HCT116 (cell line): ENCODE measurements around the gene HIVEP2. TPM values are rescaled to one million over a fixed set of nuclear protein-coding genes. Genes with fewer than 3 reads are reported as not detected.

Source experiments
- ATAC-seq: fragments of 200-7000 bp; cut with Tn5 transposase; 2 replicates; pipeline ENCODE4 v1.9.1; 2020; ENCODE audit warnings: mild to moderate bottlenecking, moderate library complexity
- BruUV-seq: library from RNA; stranded (reverse); fragments of 400-500 nt; replicated peaks from 2 replicates; lab custom pipeline; 2021; lab: Mats Ljungman, UMichigan
- CTCF ChIA-PET: fragments of 300-600 bp; sonication (Branson Sonifier 250); formaldehyde crosslinking; loops from one replicate; lab custom pipeline; 2021; ENCODE audit warnings: antibody characterized with exemption; lab: Charles Lee
- POLR2A ChIA-PET: fragments of 300-600, 350-600 bp; sonication (Branson Sonifier 250); formaldehyde crosslinking; loops from one replicate; lab custom pipeline; 2021; ENCODE audit warnings: antibody characterized with exemption; lab: Charles Lee
- RAD21 ChIA-PET, 2 experiments: fragments of 300-600 bp; sonication (Branson Sonifier 250); formaldehyde crosslinking; loops; one replicate each; lab custom pipeline; 2023; ENCODE audit warnings: low total read pairs in 2 of 2; ENCODE audit not compliant: uncharacterized antibody in 2 of 2, unreplicated experiment in 2 of 2, low non-redundant PET in 1 of 2; lab: Charles Lee
- DNase-seq: peaks from one replicate; pipeline ENCODE4 v3.0.0-alpha.2; 2010; ENCODE audit warnings: low read depth, low spot score
- H2AFZ ChIP-seq: fragments of 200-600 bp; shearing (Covaris generic), sonication (generic); 2 replicates; pipeline ENCODE4 v1.6.1; 2017; ENCODE audit warnings: low read depth, mixed run types, mixed read lengths, antibody characterized with exemption, low read length; ENCODE audit not compliant: poor library complexity, severe bottlenecking
- H3K27ac ChIP-seq: 2 replicates; pipeline ENCODE4 v1.5.1; 2012; ENCODE audit warnings: low read depth, low read length
- H3K27me3 ChIP-seq: fragments of 200-600 bp; sonication (generic); 2 replicates; pipeline ENCODE4 v1.6.1; 2016; ENCODE audit warnings: mixed run types, low read length, mixed read lengths; ENCODE audit not compliant: insufficient read depth
- H3K36me3 ChIP-seq, 2 experiments: fragments of 200-500 bp in 1 of 2; fragments of 200-600 bp in 1 of 2; sonication (Bioruptor generic) in 1 of 2; sonication (generic) in 1 of 2; 2 replicates each; pipeline versions ENCODE4 v1.5.1 to v1.6.1; 2014 to 2016; ENCODE audit warnings: low read length in 2 of 2, inconsistent platforms in 1 of 2, mixed read lengths in 1 of 2, mixed run types in 1 of 2; ENCODE audit not compliant: insufficient read depth in 2 of 2, control insufficient read depth in 1 of 2
- H3K4me1 ChIP-seq, 2 experiments: fragments of 200-600 bp in 1 of 2; sonication (generic) in 1 of 2; 2 replicates each; pipeline versions ENCODE4 v1.5.1 to v1.6.1; 2012 to 2017; ENCODE audit warnings: low read length in 2 of 2, inconsistent platforms in 1 of 2, mild to moderate bottlenecking in 1 of 2, mixed read lengths in 1 of 2, mixed run types in 1 of 2, moderate library complexity in 1 of 2; ENCODE audit not compliant: insufficient read depth in 2 of 2, control insufficient read depth in 1 of 2
- H3K4me2 ChIP-seq: fragments of 200-600 bp; sonication (generic); 2 replicates; pipeline ENCODE4 v1.6.1; 2017; ENCODE audit warnings: mixed run types, low read length, mixed read lengths
- H3K4me3 ChIP-seq, 2 experiments: fragments of 200-600 bp in 1 of 2; sonication (generic) in 1 of 2; replicated peaks in 1 of 2; 2 replicates each; pipeline ENCODE4 v1.5.1; 2011 to 2016; ENCODE audit warnings: low read length in 2 of 2, control low read depth in 1 of 2, low read depth in 1 of 2, mild to moderate bottlenecking in 1 of 2, mixed read lengths in 1 of 2, mixed run types in 1 of 2
- H3K79me2 ChIP-seq: fragments of 200-600 bp; sonication (generic); 2 replicates; pipeline ENCODE4 v1.6.1; 2017; ENCODE audit warnings: mild to moderate bottlenecking, mixed run types, low read length, moderate library complexity, mixed read lengths; ENCODE audit not compliant: insufficient read depth
- H3K9ac ChIP-seq: fragments of 200-600 bp; sonication (generic); 2 replicates; pipeline ENCODE4 v1.6.1; 2016; ENCODE audit warnings: low read length, mixed read lengths
- H3K9me2 ChIP-seq: fragments of 200-600 bp; sonication (generic), shearing (Covaris generic); 2 replicates; pipeline ENCODE4 v1.6.1; 2017; ENCODE audit warnings: mixed run types, mild to moderate bottlenecking, moderate library complexity; ENCODE audit not compliant: insufficient read depth
- H3K9me3 ChIP-seq, 2 experiments: fragments of 200-500 bp in 1 of 2; fragments of 200-600 bp in 1 of 2; sonication (Bioruptor generic) in 1 of 2; sonication (generic) in 1 of 2; 2 replicates each; pipeline ENCODE4 v1.6.1; 2014 to 2017; ENCODE audit warnings: low read length in 2 of 2, mixed read lengths in 2 of 2, inconsistent platforms in 1 of 2, low read depth in 1 of 2, mild to moderate bottlenecking in 1 of 2, mixed run types in 1 of 2, moderate library complexity in 1 of 2; ENCODE audit not compliant: control insufficient read depth in 1 of 2, insufficient read depth in 1 of 2
- H4K20me1 ChIP-seq: fragments of 200-600 bp; sonication (generic), shearing (Covaris generic); 2 replicates; pipeline ENCODE4 v1.6.1; 2017; ENCODE audit warnings: mixed run types, mild to moderate bottlenecking, moderate library complexity; ENCODE audit not compliant: insufficient read depth
- CBX3 ChIP-seq: IDR thresholded peaks from 2 replicates; pipeline ENCODE4 v1.6.1; 2012; ENCODE audit warnings: low read depth
- CEBPB ChIP-seq: IDR thresholded peaks from 2 replicates; pipeline ENCODE4 v1.6.1; 2012; ENCODE audit warnings: low read depth
- CTCF ChIP-seq, 3 experiments: fragments of 200-600 bp in 1 of 3; sonication (generic) in 1 of 3; IDR thresholded peaks in 2 of 3; conservative IDR thresholded peaks in 1 of 3; 2 replicates each; pipeline ENCODE4 v1.5.1; 2012 to 2017; ENCODE audit warnings: low read depth in 2 of 3, low read length in 2 of 3, antibody characterized with exemption in 1 of 3, borderline replicate concordance in 1 of 3, control low read depth in 1 of 3, mild to moderate bottlenecking in 1 of 3, mixed read lengths in 1 of 3, mixed run types in 1 of 3, moderate library complexity in 1 of 3; ENCODE audit not compliant: insufficient read depth in 1 of 3
- EGR1 ChIP-seq: IDR thresholded peaks from 2 replicates; pipeline ENCODE4 v1.6.1; 2012; ENCODE audit warnings: low read depth
- ELF1 ChIP-seq: IDR thresholded peaks from 2 replicates; pipeline ENCODE4 v1.6.1; 2012; ENCODE audit warnings: low read depth, borderline replicate concordance
- EZH2 ChIP-seq: fragments of 200-600 bp; sonication (generic); IDR thresholded peaks from 2 replicates; pipeline ENCODE4 v1.6.1; 2017; ENCODE audit warnings: antibody characterized with exemption, mixed run types
- EZH2phosphoT487 ChIP-seq: fragments of 200-600 bp; IDR thresholded peaks from 2 replicates; pipeline ENCODE4 v1.6.1; 2018; ENCODE audit warnings: antibody characterized with exemption, borderline replicate concordance
- FOSL1 ChIP-seq: IDR thresholded peaks from 2 replicates; pipeline ENCODE4 v1.6.1; 2012; ENCODE audit warnings: low read depth
- JUND ChIP-seq: IDR thresholded peaks from 2 replicates; pipeline ENCODE4 v1.6.1; 2012
- POLR2A ChIP-seq: IDR thresholded peaks from 2 replicates; pipeline ENCODE4 v1.7.0; 2011; ENCODE audit warnings: borderline replicate concordance; ENCODE audit not compliant: insufficient read depth, insufficient read length; ENCODE audit errors: extremely low read depth
- SIN3A ChIP-seq: IDR thresholded peaks from 2 replicates; pipeline ENCODE4 v1.6.1; 2012; ENCODE audit warnings: low read depth
- SP1 ChIP-seq: IDR thresholded peaks from 2 replicates; pipeline ENCODE4 v1.6.1; 2012; ENCODE audit warnings: low read depth
- SRF ChIP-seq: IDR thresholded peaks from 2 replicates; pipeline ENCODE4 v1.6.1; 2012; ENCODE audit warnings: low read depth
- TCF7L2 ChIP-seq: IDR thresholded peaks from 2 replicates; pipeline ENCODE4 v1.7.0; 2011; ENCODE audit warnings: borderline replicate concordance, inconsistent platforms; ENCODE audit not compliant: insufficient read depth, insufficient read length; ENCODE audit errors: extremely low read depth
- intact Hi-C: fragments of 100-400 bp; cut with micrococcal nuclease; formaldehyde crosslinking; loops from 2 replicates; pipeline ENCODE4 v1.10.0; 2022
- total RNA-seq: library from RNA; stranded (reverse); gene quantifications from one replicate; pipeline ENCODE4 v1.2.1, GENCODE V29; 2021; ENCODE audit not compliant: unreplicated experiment
- TF ChIP-seq, protein P1 (sequence below): IDR thresholded peaks from 2 replicates; pipeline ENCODE4 v1.6.1; 2012; ENCODE audit warnings: low read depth
- TF ChIP-seq, protein P2 (sequence below): IDR thresholded peaks from 2 replicates; pipeline ENCODE4 v1.6.1; 2012

The HIVEP2 gene
- total RNA-seq, 1 experiment from 2014 or later: 8.1 TPM

DNA sequence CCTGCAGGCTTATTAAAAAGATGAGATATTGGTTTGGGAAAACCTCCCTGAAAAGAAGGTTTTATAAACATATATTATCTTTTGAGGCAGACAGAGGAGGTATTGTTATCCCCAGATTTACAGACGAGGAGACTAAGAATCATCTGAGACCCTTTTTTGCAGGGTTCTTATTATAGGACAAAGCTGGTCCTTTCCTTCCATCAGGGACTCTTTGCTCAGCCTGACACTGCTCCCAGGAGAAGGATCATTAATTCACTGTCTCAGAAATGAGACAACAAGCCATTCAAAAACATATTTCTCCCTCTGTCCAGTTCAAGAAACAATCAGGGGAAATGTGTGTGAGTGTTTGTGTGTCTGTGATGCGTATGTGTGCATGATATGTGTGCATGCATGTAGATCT lies 33.5 kb downstream of the HIVEP2 start:
- TF ChIP-seq SIN3A (no peak), EZH2phosphoT487 (no peak), CEBPB (no peak), CBX3 (no peak), SRF (no peak), JUND (no peak), EGR1 (no peak), POLR2A (no peak), CTCF (IDR thresholded peaks at IDR 0.05 in 2 of 3, conservative IDR thresholded peaks at IDR 0.05 in 1 of 3; ENCODE audit: borderline replicate concordance in 1 of 3, insufficient read depth in 1 of 3, low read depth in 2 of 3, low read length in 2 of 3) (no peak), SP1 (no peak), TCF7L2 (no peak), FOSL1 (no peak), ELF1 (no peak), EZH2 (no peak)
- TF ChIP-seq, protein P1, sequence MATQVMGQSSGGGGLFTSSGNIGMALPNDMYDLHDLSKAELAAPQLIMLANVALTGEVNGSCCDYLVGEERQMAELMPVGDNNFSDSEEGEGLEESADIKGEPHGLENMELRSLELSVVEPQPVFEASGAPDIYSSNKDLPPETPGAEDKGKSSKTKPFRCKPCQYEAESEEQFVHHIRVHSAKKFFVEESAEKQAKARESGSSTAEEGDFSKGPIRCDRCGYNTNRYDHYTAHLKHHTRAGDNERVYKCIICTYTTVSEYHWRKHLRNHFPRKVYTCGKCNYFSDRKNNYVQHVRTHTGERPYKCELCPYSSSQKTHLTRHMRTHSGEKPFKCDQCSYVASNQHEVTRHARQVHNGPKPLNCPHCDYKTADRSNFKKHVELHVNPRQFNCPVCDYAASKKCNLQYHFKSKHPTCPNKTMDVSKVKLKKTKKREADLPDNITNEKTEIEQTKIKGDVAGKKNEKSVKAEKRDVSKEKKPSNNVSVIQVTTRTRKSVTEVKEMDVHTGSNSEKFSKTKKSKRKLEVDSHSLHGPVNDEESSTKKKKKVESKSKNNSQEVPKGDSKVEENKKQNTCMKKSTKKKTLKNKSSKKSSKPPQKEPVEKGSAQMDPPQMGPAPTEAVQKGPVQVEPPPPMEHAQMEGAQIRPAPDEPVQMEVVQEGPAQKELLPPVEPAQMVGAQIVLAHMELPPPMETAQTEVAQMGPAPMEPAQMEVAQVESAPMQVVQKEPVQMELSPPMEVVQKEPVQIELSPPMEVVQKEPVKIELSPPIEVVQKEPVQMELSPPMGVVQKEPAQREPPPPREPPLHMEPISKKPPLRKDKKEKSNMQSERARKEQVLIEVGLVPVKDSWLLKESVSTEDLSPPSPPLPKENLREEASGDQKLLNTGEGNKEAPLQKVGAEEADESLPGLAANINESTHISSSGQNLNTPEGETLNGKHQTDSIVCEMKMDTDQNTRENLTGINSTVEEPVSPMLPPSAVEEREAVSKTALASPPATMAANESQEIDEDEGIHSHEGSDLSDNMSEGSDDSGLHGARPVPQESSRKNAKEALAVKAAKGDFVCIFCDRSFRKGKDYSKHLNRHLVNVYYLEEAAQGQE: no peak
- TF ChIP-seq, protein P2, sequence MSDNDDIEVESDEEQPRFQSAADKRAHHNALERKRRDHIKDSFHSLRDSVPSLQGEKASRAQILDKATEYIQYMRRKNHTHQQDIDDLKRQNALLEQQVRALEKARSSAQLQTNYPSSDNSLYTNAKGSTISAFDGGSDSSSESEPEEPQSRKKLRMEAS: no peak
- POLR2A ChIA-PET: no interaction called here
- H3K27me3 ChIP-seq: no peaks in the 10 kb centered on the region

More for the DNA sequence above, 33.5 kb downstream of the HIVEP2 start:
- H3K4me1 ChIP-seq: no peaks in the 10 kb centered on the region
- H3K9me2 ChIP-seq: no peaks in the 10 kb centered on the region; the same call in 1 of the 2 replicates
- ATAC-seq: no peak
- H2AFZ ChIP-seq: no peak overlapping the region
- DNase-seq: no peak
- no peaks in the 10 kb centered on the region for H3K9me3 ChIP-seq
- intact Hi-C loops: no loop called here
- H3K79me2 ChIP-seq: no peaks in the 10 kb centered on the region
- ChIA-PET RAD21 (no interaction called here), CTCF (no interaction called here)
- no peaks in the 10 kb centered on the region for H3K36me3 ChIP-seq
- no TSS peak for BruUV-seq
- H3K4me3 ChIP-seq: no peak overlapping the region
- no peaks in the 10 kb centered on the region for H4K20me1 ChIP-seq
- no peak overlapping the region for H3K9ac ChIP-seq
- no peak overlapping the region for H3K4me2 ChIP-seq
- H3K27ac ChIP-seq: no peak overlapping the region
